Fibroblast of villous mesenchyme (primary cell): ENCODE results near the gene HNRNPL. TPM values are rescaled to one million over a fixed set of nuclear protein-coding genes. Genes with fewer than 3 reads are reported as not detected.

ENCODE experiments used
- DNase-seq: peaks from one replicate; pipeline ENCODE4 v3.0.0-alpha.2; 2010; ENCODE audit warnings: low read depth
- H3K4me3 ChIP-seq: 2 replicates; pipeline ENCODE4 v1.5.1; 2011; ENCODE audit warnings: low read depth, mild to moderate bottlenecking, low read length
- CTCF ChIP-seq: IDR thresholded peaks from 2 replicates; pipeline ENCODE4 v1.5.1; 2012; ENCODE audit warnings: low read depth, mild to moderate bottlenecking, low read length; ENCODE audit not compliant: insufficient read depth
- total RNA-seq: library from RNA; depleted of rRNA; stranded (reverse); fragments of >200 nt; gene quantifications from 2 replicates; pipeline ENCODE4 v1.2.3, GENCODE V29; 2012

HNRNPL gene
- total RNA-seq, 1 donor: 268 TPM

GRCh38 chr19:38843175-38843758 is 6.5 kb downstream of the HNRNPL start:
- DNase-seq: no peak
- no peak for TF ChIP-seq CTCF
- H3K4me3 ChIP-seq: no peak overlapping the region

- no peak overlapping the region for H3K4me3 ChIP-seq
- DNase-seq: no peak
- TF ChIP-seq CTCF: no peak
These were observed 7.2 kb downstream of the HNRNPL start for GRCh38 chr19:38842439-38843174.

- DNase-seq: no peak
- no peak for TF ChIP-seq CTCF
- no peak overlapping the region for H3K4me3 ChIP-seq
These were observed 7.9 kb downstream of the HNRNPL start for GRCh38 chr19:38841787-38842438.

GRCh38 chr19:38841180-38841766 is 8.5 kb downstream of the HNRNPL start:
- no peak overlapping the region for H3K4me3 ChIP-seq
- no peak for TF ChIP-seq CTCF
- no peak for DNase-seq

GRCh38 chr19:38840583-38840968 is 9.2 kb downstream of the HNRNPL start:
- TF ChIP-seq CTCF: no peak
- DNase-seq: no peak
- H3K4me3 ChIP-seq: no peak overlapping the region

- TF ChIP-seq CTCF: no peak
- DNase-seq: no peak
These were observed 9.8 kb downstream of the HNRNPL start for GRCh38 chr19:38839816-38840582.

More at GRCh38 chr19:38839816-38840582, 9.8 kb downstream of the HNRNPL start:
- H3K4me3 ChIP-seq: no peak overlapping the region
